Measurements from ENCODE around the gene ABCC1.
A peak's percentile ranks its signal among the peaks of the same experiment; 100 is the strongest.

Gene ABCC1

GRCh38 chr16:16000685-16001084 lies 51.3 kb downstream of the ABCC1 start:
- ChIA-PET POLR2A (ENCODE audit: low non-redundant PET) (no interaction called here), CTCF (no interaction called here)
- no peak for TF ChIP-seq CTCF (conservative IDR thresholded peaks at IDR 0.05; ENCODE audit: low read depth)
- no peak for DNase-seq (ENCODE audit: low spot score)
- H3K27ac ChIP-seq, result no peak overlapping the region

- no peak overlapping the region for H3K27ac ChIP-seq
- ChIA-PET POLR2A (ENCODE audit: low non-redundant PET) (no interaction called here), CTCF (no interaction called here)
- no peak for TF ChIP-seq CTCF (conservative IDR thresholded peaks at IDR 0.05; ENCODE audit: low read depth)
- no peak for DNase-seq (ENCODE audit: low spot score)
These were observed 52.3 kb downstream of the ABCC1 start for GRCh38 chr16:16001596-16002255.

- no peak for DNase-seq (ENCODE audit: low spot score)
- CTCF ChIA-PET, result no interaction called here
- TF ChIP-seq CTCF (conservative IDR thresholded peaks at IDR 0.05; ENCODE audit: low read depth), result no peak
- peak overlapping the region; percentile 55 for H3K27ac ChIP-seq
- POLR2A ChIA-PET (ENCODE audit: low non-redundant PET), result no interaction called here
These were observed 54.4 kb downstream of the ABCC1 start for GRCh38 chr16:16003719-16004313.

GRCh38 chr16:16004314-16004749 lies 54.9 kb downstream of the ABCC1 start:
- peak overlapping the region; percentile 55 for H3K27ac ChIP-seq
- ChIA-PET CTCF (no interaction called here), POLR2A (ENCODE audit: low non-redundant PET) (no interaction called here)
- DNase-seq (ENCODE audit: low spot score), result no peak
- no peak for TF ChIP-seq CTCF (conservative IDR thresholded peaks at IDR 0.05; ENCODE audit: low read depth)

- no peak for TF ChIP-seq CTCF (conservative IDR thresholded peaks at IDR 0.05; ENCODE audit: low read depth)
- DNase-seq (ENCODE audit: low spot score), result no peak
- POLR2A ChIA-PET (ENCODE audit: low non-redundant PET), result no interaction called here
- peak overlapping the region; percentile 54 for H3K27ac ChIP-seq
- CTCF ChIA-PET, result no interaction called here
These were observed 56.3 kb downstream of the ABCC1 start for GRCh38 chr16:16005721-16006120.

- POLR2A ChIA-PET (ENCODE audit: low non-redundant PET), result no interaction called here
- peak overlapping the region; percentile 29; the same call in 1 of the 2 replicates for H3K27ac ChIP-seq
- no peak for DNase-seq (ENCODE audit: low spot score)
- no peak for TF ChIP-seq CTCF (conservative IDR thresholded peaks at IDR 0.05; ENCODE audit: low read depth)
- CTCF ChIA-PET, result no interaction called here
These were observed 57.2 kb downstream of the ABCC1 start for GRCh38 chr16:16006650-16007049.
